ENCODE data around the gene HOXC4.
"Not testable (repeated sequence)": the region's sequence is repeated elsewhere in the genome, so short reads cannot be mapped to it uniquely, and the experiment has no call there.

Gene HOXC4

DNA sequence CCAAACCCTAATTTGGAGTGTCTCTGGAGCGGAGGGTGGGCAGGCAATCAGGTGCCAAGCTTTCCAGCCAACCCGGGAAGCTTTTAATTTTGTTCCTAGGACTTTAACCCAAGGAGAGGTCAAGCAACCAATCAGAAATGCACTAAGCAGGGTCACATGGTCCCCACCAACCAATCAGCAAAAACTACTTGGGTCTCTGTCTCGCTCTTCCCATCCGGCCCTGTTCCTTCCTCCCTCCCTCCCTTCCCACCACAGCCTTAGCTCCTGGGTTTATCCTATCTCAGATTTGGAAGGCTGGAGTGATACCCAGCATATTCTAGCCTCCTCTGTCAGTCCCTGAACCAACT, 13.5 kb upstream of the HOXC4 start:
- H3K27me3 ChIP-seq (ENCODE audit: insufficient read depth, low read length) = peaks cover 100% of the 10 kb centered on the region
- peaks cover 8% of the 10 kb centered on the region for H3K9me3 ChIP-seq (ENCODE audit: insufficient read depth, low read depth, low read length)

DNA sequence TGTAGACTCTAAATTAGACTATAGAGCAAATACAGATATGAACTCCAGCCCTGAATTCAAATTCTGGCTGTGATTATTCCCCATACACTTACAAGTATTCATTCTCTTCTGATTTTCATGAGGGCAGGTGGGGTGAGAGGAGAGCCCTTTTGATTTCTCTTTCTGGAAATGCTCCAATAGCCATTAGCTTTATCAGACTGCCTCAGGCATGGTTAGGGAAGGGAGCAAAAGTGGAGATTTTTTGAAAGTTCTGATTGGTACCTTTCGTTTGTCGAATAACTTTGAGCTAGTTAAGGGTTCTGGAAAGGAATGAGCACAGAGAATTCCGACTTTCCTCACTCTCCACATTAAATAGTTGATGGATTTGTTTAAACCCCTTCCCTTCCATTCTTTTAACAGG, 13.0 kb upstream of the HOXC4 start:
- Histone ChIP-seq H3K4me3 (ENCODE audit: low read length) (no peak overlapping the region), H3K27me3 (ENCODE audit: insufficient read depth, low read length) (peaks cover 100% of the 10 kb centered on the region), H3K27ac (ENCODE audit: low read length) (no peak overlapping the region), H3K9ac (ENCODE audit: low read depth, low read length) (no peak overlapping the region), H3K9me3 (ENCODE audit: insufficient read depth, low read depth, low read length) (peaks cover 7% of the 10 kb centered on the region), H3K36me3 (ENCODE audit: insufficient read depth, low read depth, low read length) (no peaks in the 10 kb centered on the region), H3K4me1 (ENCODE audit: insufficient read depth, low read length) (no peaks in the 10 kb centered on the region)

More for the DNA sequence above, 13.5 kb upstream of the HOXC4 start:
- Histone ChIP-seq H3K27ac (ENCODE audit: low read length) (no peak overlapping the region), H3K9ac (ENCODE audit: low read depth, low read length) (no peak overlapping the region), H3K4me1 (ENCODE audit: insufficient read depth, low read length) (no peaks in the 10 kb centered on the region), H3K36me3 (ENCODE audit: insufficient read depth, low read depth, low read length) (no peaks in the 10 kb centered on the region), H3K4me3 (ENCODE audit: low read length) (no peak overlapping the region)

DNA sequence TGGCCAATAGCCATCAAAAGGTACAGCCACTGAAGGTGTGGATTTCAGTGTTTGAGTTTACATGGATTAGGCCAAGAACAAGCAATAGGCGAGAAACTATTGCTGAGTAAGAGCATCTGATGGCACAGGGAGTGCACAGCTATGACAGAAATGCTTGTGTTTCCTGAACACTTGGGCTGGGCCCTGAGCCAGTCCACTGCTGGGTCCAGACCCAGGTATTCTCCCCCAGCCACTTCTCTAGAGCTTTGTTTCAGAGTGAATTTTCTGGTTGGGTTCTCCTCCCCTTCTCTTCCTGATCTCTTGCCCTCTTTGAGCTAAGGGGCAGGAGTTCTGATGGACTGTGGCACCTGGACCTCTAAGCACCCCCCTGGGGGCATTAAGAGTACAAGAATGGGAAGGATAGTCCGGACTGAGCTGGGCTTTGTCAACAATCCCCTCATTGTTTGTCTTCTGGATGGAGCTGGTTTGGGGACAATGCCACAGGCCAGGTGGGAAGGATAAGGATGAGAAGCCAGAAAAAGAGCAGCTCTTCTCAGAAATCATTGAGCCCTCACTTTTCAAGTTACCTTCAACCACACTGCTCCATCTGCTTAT, 12.4 kb upstream of the HOXC4 start:
- no peak overlapping the region for H3K9ac ChIP-seq (ENCODE audit: low read depth, low read length)
- H3K9me3 ChIP-seq (ENCODE audit: insufficient read depth, low read depth, low read length) = peaks cover 7% of the 10 kb centered on the region

DNA sequence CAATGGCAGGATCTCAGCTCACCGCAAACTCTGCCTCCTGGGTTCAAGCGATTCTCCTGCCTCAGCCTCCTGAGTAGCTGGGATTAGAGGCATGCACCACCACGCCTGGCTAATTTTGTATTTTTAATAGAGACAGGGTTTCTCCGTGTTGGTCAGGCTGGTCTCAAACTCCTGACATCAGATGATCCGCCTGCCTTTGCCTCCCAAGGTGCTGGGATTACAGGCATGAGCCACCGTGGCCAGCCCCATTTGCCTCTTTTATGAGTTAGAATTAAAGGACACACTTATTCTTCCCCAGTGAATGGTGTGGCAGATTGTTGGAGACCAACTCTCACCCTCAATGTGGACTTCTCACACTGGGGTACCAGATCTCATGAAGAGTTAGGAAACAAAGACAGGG, 11.6 kb upstream of the HOXC4 start:
- H3K27me3 ChIP-seq (ENCODE audit: insufficient read depth, low read length) = peaks cover 100% of the 10 kb centered on the region
- not testable (repeated sequence) for H3K4me3 ChIP-seq (ENCODE audit: low read length); H3K9me3 ChIP-seq (ENCODE audit: insufficient read depth, low read depth, low read length); H3K4me1 ChIP-seq (ENCODE audit: insufficient read depth, low read length); H3K9ac ChIP-seq (ENCODE audit: low read depth, low read length); H3K27ac ChIP-seq (ENCODE audit: low read length); H3K36me3 ChIP-seq (ENCODE audit: insufficient read depth, low read depth, low read length)

More for the DNA sequence above, 12.4 kb upstream of the HOXC4 start:
- no peak overlapping the region for H3K4me3 ChIP-seq (ENCODE audit: low read length)
- H3K27ac ChIP-seq (ENCODE audit: low read length) = no peak overlapping the region
- no peaks in the 10 kb centered on the region for H3K36me3 ChIP-seq (ENCODE audit: insufficient read depth, low read depth, low read length)
- H3K4me1 ChIP-seq (ENCODE audit: insufficient read depth, low read length) = no peaks in the 10 kb centered on the region
- H3K27me3 ChIP-seq (ENCODE audit: insufficient read depth, low read length) = peaks cover 100% of the 10 kb centered on the region

DNA sequence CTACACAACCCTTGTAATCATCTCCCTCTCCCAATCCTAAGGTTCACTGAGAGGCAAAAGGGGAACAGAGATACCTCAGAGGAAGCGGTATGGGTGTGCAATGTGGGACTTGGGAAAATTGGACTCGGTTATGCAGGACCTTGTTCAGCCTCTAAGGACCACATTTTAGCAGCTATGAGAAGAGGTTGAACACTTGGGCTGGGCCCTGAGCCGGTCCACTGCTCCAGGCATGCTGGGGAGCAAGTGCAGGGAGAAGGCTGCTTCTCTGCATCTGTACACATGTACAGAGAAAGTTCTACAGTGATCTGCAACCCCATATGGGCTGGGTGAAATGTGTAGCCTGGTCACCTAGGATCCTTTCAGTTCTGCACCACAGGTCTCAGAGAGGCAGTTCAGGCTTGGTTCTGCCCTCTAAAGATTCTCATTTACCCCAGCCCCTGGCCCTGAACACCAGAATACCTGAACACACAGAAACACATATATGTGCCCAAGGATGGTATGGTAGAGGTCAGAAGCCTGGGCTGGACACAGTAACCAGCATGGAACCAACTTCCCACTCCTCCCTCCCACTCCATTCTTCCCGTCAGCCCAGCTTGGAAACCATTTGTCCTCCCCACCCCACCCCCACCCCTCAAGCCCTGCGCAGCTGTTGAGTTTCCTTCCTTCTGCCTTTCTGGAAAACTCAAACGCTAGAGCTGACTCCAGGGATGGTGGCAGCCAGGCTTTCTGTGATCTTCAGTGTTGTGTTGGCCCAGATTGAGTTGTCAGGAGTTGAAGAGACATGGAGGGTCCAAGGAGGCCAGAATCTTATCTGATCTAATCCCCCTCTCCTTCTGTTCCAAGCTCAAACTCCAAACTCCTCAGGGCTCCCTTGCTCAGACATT, 10.4 kb upstream of the HOXC4 start:
- H3K27ac ChIP-seq (ENCODE audit: low read length) = no peak overlapping the region
- no peaks in the 10 kb centered on the region for H3K4me1 ChIP-seq (ENCODE audit: insufficient read depth, low read length)
- H3K36me3 ChIP-seq (ENCODE audit: insufficient read depth, low read depth, low read length) = no peaks in the 10 kb centered on the region
- peaks cover 100% of the 10 kb centered on the region for H3K27me3 ChIP-seq (ENCODE audit: insufficient read depth, low read length)
- peaks cover 8% of the 10 kb centered on the region for H3K9me3 ChIP-seq (ENCODE audit: insufficient read depth, low read depth, low read length)
- H3K4me3 ChIP-seq (ENCODE audit: low read length) = no peak overlapping the region
- no peak overlapping the region for H3K9ac ChIP-seq (ENCODE audit: low read depth, low read length)

DNA sequence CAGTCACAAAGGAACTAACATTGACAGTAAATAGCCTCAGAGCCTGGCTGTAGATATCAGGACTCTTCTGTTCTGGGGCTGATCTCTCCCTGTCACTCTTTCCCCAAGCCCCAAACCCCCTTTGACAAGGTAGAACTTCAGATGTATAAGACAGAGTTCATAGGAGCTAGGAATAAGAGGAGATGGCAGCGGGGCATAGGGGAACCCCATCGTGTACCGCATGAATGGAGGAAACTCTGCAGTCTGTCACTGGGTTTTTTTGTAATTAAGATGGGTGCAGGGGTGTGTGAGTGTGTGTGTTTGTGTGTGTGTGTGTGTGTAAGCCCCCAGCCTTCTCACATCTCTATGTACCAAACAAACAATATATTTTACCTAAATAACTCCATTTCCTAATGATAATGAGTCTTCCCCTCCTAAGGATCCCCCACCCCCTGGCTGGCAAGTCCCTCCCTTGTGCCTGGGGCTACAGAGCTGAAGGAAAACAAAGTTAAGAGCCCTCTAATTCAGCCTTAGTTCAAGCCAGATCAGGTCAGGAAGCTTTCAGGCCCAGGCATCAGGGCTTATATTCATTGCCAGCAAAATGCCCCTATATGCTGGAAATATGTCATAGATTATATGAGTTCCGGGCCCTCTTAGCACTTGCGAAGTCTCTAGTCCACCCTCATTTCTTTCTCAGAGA, 9.1 kb upstream of the HOXC4 start:
- Histone ChIP-seq H3K27ac (ENCODE audit: low read length) (no peak overlapping the region), H3K9ac (ENCODE audit: low read depth, low read length) (no peak overlapping the region), H3K9me3 (ENCODE audit: insufficient read depth, low read depth, low read length) (peaks cover 9% of the 10 kb centered on the region), H3K4me3 (ENCODE audit: low read length) (no peak overlapping the region), H3K27me3 (ENCODE audit: insufficient read depth, low read length) (peaks cover 100% of the 10 kb centered on the region), H3K36me3 (ENCODE audit: insufficient read depth, low read depth, low read length) (no peaks in the 10 kb centered on the region), H3K4me1 (ENCODE audit: insufficient read depth, low read length) (no peaks in the 10 kb centered on the region)

DNA sequence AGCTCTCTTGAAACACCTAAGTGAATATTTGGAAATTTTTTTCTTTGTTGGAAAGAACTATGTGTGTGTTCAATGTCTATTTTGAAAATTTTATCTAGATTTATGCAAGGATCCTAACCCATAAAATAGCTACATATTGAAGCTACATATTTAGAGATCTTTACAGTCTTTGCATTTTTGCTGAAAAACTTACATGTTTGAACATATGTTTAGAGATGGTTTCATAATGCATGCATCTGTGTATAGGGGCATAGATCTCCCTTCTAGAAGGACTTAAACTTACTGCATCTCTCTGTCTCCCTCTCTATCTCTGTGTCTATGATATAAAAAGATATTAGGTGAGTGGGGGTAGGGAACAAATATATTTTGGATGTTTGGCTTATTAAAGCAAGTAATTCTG, 8.2 kb upstream of the HOXC4 start:
- H3K27me3 ChIP-seq (ENCODE audit: insufficient read depth, low read length) = peaks cover 100% of the 10 kb centered on the region
- no peak overlapping the region for H3K9ac ChIP-seq (ENCODE audit: low read depth, low read length)
- no peak overlapping the region for H3K27ac ChIP-seq (ENCODE audit: low read length)
- H3K4me3 ChIP-seq (ENCODE audit: low read length) = no peak overlapping the region
- H3K4me1 ChIP-seq (ENCODE audit: insufficient read depth, low read length) = no peaks in the 10 kb centered on the region
- H3K9me3 ChIP-seq (ENCODE audit: insufficient read depth, low read depth, low read length) = peaks cover 4% of the 10 kb centered on the region; the same call in 1 of the 2 replicates
- no peaks in the 10 kb centered on the region for H3K36me3 ChIP-seq (ENCODE audit: insufficient read depth, low read depth, low read length)

DNA sequence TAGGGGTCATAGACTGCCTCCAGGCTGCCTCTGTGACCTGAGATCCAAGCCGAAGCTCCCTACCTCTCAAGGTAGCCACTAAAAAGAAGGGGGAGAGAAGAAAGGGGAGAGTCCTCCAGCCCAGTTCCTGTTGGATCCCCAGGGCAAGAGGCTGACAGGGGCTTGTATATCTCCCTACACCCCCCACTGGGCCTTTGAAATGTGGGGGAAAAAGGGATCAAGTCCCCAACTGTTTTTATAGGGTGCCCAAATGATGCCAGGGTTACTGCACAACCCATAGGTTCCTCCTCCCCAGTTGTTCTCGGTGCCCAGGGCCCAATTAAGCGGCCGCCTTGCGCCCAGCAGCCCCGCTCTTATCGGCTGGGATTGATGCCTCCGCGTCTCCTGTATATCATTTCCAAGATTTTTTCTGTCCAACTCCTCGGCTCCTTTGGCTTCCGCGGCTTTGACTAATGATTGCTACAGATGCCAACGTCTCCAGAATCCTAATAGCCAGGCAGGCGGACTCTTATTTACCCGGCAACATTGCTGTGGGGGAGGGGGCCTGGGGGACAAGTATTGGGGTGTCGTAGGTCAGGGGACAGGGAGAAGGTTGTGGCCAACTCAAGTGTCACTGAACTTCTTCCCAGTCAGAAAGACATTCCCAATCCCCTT, 7.6 kb upstream of the HOXC4 start:
- no peaks in the 10 kb centered on the region for H3K36me3 ChIP-seq (ENCODE audit: insufficient read depth, low read depth, low read length)
- no peak overlapping the region for H3K9ac ChIP-seq (ENCODE audit: low read depth, low read length)
- no peak overlapping the region for H3K27ac ChIP-seq (ENCODE audit: low read length)
- no peaks in the 10 kb centered on the region for H3K4me1 ChIP-seq (ENCODE audit: insufficient read depth, low read length)
- H3K9me3 ChIP-seq (ENCODE audit: insufficient read depth, low read depth, low read length) = peaks cover 4% of the 10 kb centered on the region; the same call in 1 of the 2 replicates
- H3K27me3 ChIP-seq (ENCODE audit: insufficient read depth, low read length) = peaks cover 100% of the 10 kb centered on the region
- H3K4me3 ChIP-seq (ENCODE audit: low read length) = no peak overlapping the region

DNA sequence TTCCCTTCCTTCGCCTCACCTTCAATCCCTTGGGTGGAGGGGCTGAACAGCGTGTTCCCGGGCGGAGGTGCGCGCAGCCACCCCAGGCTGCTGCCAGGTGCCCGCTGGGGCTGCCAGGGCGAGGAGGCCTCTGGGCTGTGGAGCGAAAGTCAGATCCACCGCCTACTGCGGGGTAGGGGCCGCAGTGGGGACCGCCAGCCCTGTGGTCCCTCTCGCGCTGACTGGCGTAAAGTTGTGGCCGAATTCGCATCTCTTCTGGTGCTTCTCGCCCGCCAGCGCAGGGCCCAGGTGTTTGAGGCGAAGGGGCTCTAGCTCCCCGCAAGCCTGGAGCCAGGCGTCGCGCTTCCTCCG, 6.9 kb upstream of the HOXC4 start:
- H3K4me3 ChIP-seq (ENCODE audit: low read length) = no peak overlapping the region
- H3K27me3 ChIP-seq (ENCODE audit: insufficient read depth, low read length) = peaks cover 100% of the 10 kb centered on the region

DNA sequence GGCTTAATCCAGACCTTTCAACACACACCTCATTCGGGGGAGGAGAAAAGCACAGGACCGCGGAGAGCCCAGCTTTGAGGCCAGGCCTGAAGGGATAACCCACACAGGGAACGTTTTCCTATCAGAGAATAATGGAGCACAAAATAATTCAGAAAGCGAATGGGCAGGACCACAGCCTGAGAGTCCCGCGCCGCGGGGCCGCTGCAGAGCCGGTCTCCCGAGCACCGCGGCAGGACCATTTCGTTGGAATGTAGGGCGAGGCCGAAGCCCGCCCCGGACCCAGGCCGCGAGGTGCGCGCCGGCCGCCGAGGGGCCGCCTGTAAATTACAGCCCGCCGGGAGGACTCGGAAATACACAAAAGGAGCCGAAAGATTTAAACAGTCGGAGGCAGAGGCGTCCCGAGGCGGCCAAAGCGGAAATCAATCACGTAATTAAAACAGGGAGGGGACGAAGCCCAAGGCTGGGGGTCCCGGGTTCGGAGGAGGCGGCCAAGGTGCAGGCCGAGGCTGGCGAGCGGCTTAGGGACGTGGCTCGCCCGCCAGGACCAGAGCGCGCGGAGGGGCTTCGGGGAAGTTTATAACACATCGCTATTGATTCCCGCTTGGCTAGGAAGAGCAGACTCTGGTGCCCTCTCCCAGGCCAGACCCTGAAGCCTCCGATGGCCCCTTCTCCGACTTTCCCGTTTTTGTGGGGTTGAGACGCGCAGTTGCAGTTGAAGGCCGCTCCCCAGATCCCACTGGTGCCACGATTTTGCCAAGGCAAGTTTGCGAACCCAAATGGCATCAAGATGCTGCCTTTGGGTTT, 6.3 kb upstream of the HOXC4 start:
- no peak overlapping the region for H3K27ac ChIP-seq (ENCODE audit: low read length)
- peaks cover 100% of the 10 kb centered on the region for H3K27me3 ChIP-seq (ENCODE audit: insufficient read depth, low read length)
- no peak overlapping the region for H3K4me3 ChIP-seq (ENCODE audit: low read length)
- no peaks in the 10 kb centered on the region for H3K36me3 ChIP-seq (ENCODE audit: insufficient read depth, low read depth, low read length)
- no peaks in the 10 kb centered on the region for H3K4me1 ChIP-seq (ENCODE audit: insufficient read depth, low read length)
- peaks cover 4% of the 10 kb centered on the region; the same call in 1 of the 2 replicates for H3K9me3 ChIP-seq (ENCODE audit: insufficient read depth, low read depth, low read length)
- no peak overlapping the region for H3K9ac ChIP-seq (ENCODE audit: low read depth, low read length)

More for the DNA sequence above, 6.9 kb upstream of the HOXC4 start:
- Histone ChIP-seq H3K4me1 (ENCODE audit: insufficient read depth, low read length) (no peaks in the 10 kb centered on the region), H3K36me3 (ENCODE audit: insufficient read depth, low read depth, low read length) (no peaks in the 10 kb centered on the region), H3K27ac (ENCODE audit: low read length) (no peak overlapping the region), H3K9me3 (ENCODE audit: insufficient read depth, low read depth, low read length) (peaks cover 4% of the 10 kb centered on the region; the same call in 1 of the 2 replicates), H3K9ac (ENCODE audit: low read depth, low read length) (no peak overlapping the region)

DNA sequence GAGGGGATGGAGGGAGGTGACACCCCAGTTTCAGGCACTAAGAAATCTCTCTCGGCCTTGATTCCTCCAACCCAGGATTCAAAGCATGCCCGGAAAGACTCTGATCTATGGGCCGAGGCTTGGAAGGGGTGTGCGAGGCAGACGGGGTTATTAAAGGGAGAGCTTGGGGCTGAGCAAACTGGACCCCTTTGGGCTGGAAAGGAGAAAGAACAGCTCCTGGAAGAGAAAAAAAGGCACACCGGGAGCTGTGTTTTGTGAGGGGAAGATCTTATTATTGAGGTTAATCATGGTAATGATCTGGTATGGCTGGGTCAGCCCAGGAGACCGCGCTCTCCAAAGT, 5.7 kb upstream of the HOXC4 start:
- Histone ChIP-seq H3K27ac (ENCODE audit: low read length) (no peak overlapping the region), H3K27me3 (ENCODE audit: insufficient read depth, low read length) (peaks cover 100% of the 10 kb centered on the region)

More for the DNA sequence above, 5.7 kb upstream of the HOXC4 start:
- Histone ChIP-seq H3K36me3 (ENCODE audit: insufficient read depth, low read depth, low read length) (no peaks in the 10 kb centered on the region), H3K4me3 (ENCODE audit: low read length) (no peak overlapping the region), H3K9me3 (ENCODE audit: insufficient read depth, low read depth, low read length) (peaks cover 4% of the 10 kb centered on the region; the same call in 1 of the 2 replicates), H3K4me1 (ENCODE audit: insufficient read depth, low read length) (no peaks in the 10 kb centered on the region), H3K9ac (ENCODE audit: low read depth, low read length) (no peak overlapping the region)

All from iPS-20b (cell line).